Neural cell (in vitro differentiated cells): ENCODE measurements around the gene ASIC2. TPM values are rescaled to one million over a fixed set of nuclear protein-coding genes. Genes with fewer than 3 reads are reported as not detected.

Source experiments
- H2AFZ ChIP-seq: fragments of 200-600, 300-800 bp; sonication (generic), shearing (Covaris generic); 2 replicates; pipeline ENCODE4 v1.6.0; 2014; ENCODE audit warnings: low read depth, mild to moderate bottlenecking, antibody characterized with exemption, low read length, moderate library complexity
- H3F3A ChIP-seq: fragments of 200-600 bp; shearing (Covaris generic); 2 replicates; pipeline ENCODE4 v1.6.1; 2016; ENCODE audit warnings: mild to moderate bottlenecking, moderate library complexity, mixed read lengths, antibody characterized with exemption, low read length; ENCODE audit not compliant: insufficient read depth, poor library complexity, severe bottlenecking
- H3K27ac ChIP-seq: fragments of 200-600, 300-800 bp; sonication (generic), shearing (Covaris generic); 2 replicates; pipeline ENCODE4 v1.5.1; 2014; ENCODE audit warnings: mild to moderate bottlenecking, low read length, moderate library complexity
- H3K27me3 ChIP-seq: fragments of 300-800, 200-600 bp; sonication (generic), shearing (Covaris generic); 2 replicates; pipeline ENCODE4 v1.6.0; 2014; ENCODE audit warnings: mild to moderate bottlenecking, low read depth, low read length, moderate library complexity; ENCODE audit not compliant: insufficient read depth
- H3K36me3 ChIP-seq: fragments of 300-800, 200-600 bp; sonication (generic), shearing (Covaris generic); 2 replicates; pipeline ENCODE4 v1.5.1; 2014; ENCODE audit warnings: mild to moderate bottlenecking, antibody characterized with exemption, low read length, moderate library complexity; ENCODE audit not compliant: insufficient read depth
- H3K4me2 ChIP-seq: fragments of 300-800, 200-600 bp; sonication (generic), shearing (Covaris generic); 2 replicates; pipeline ENCODE4 v1.6.0; 2014; ENCODE audit warnings: mild to moderate bottlenecking, low read length
- H3K4me3 ChIP-seq: fragments of 300-800, 200-600 bp; sonication (generic), shearing (Covaris generic); 2 replicates; pipeline ENCODE4 v1.5.1; 2014; ENCODE audit warnings: mild to moderate bottlenecking, low read length, moderate library complexity
- H3K79me2 ChIP-seq: fragments of 200-600 bp; shearing (Covaris generic); replicated peaks from 2 replicates; pipeline ENCODE4 v1.6.0; 2014; ENCODE audit warnings: mild to moderate bottlenecking, low read length, moderate library complexity; ENCODE audit not compliant: insufficient read depth
- H3K9ac ChIP-seq: fragments of 300-800, 200-600 bp; sonication (generic), shearing (Covaris generic); 2 replicates; pipeline ENCODE4 v1.6.1; 2016; ENCODE audit warnings: mild to moderate bottlenecking, low read length, mixed read lengths
- H3K9me2 ChIP-seq: fragments of 200-600 bp; shearing (Covaris generic); 2 replicates; pipeline ENCODE4 v1.6.1; 2016; ENCODE audit warnings: mild to moderate bottlenecking, low read length, mixed read lengths; ENCODE audit not compliant: insufficient read depth
- H3K9me3 ChIP-seq: fragments of 200-600, 300-800 bp; sonication (generic), shearing (Covaris generic); 2 replicates; pipeline ENCODE4 v1.6.1; 2016; ENCODE audit warnings: mild to moderate bottlenecking, mixed run types, low read length, moderate library complexity, mixed read lengths
- H4K20me1 ChIP-seq: fragments of 200-600 bp; shearing (Covaris generic); 2 replicates; pipeline ENCODE4 v1.6.1; 2016; ENCODE audit warnings: mild to moderate bottlenecking, mixed run types; ENCODE audit not compliant: insufficient read depth
- EP300 ChIP-seq: fragments of 450-650 bp; conservative IDR thresholded peaks from 2 replicates; pipeline ENCODE4 v1.6.1; 2014; ENCODE audit warnings: antibody characterized with exemption, mild to moderate bottlenecking, moderate library complexity; ENCODE audit not compliant: poor library complexity, severe bottlenecking
- EZH2 ChIP-seq: fragments of 200-600, 300-800 bp; shearing (Covaris generic), sonication (generic); IDR thresholded peaks from 2 replicates; pipeline ENCODE4 v1.6.1; 2014; ENCODE audit warnings: antibody characterized with exemption, low read length, borderline replicate concordance, mild to moderate bottlenecking; ENCODE audit not compliant: insufficient read depth, poor library complexity, severe bottlenecking
- MXI1 ChIP-seq: fragments of 450-650 bp; conservative IDR thresholded peaks from 2 replicates; pipeline ENCODE4 v1.6.1; 2014; ENCODE audit warnings: antibody characterized with exemption, mild to moderate bottlenecking; ENCODE audit not compliant: poor library complexity, severe bottlenecking
- POLR2AphosphoS5 ChIP-seq: IDR thresholded peaks from 2 replicates; pipeline ENCODE4 v1.6.1; 2012
- RAD21 ChIP-seq: fragments of 450-650 bp; conservative IDR thresholded peaks from 2 replicates; pipeline ENCODE4 v1.6.1; 2014; ENCODE audit warnings: antibody characterized with exemption, mild to moderate bottlenecking, moderate library complexity
- SMC3 ChIP-seq: fragments of 450-650 bp; conservative IDR thresholded peaks from 2 replicates; pipeline ENCODE4 v1.6.1; 2014; ENCODE audit warnings: antibody characterized with exemption, mild to moderate bottlenecking, moderate library complexity; ENCODE audit not compliant: poor library complexity
- TAF1 ChIP-seq: IDR thresholded peaks from 2 replicates; pipeline ENCODE4 v1.6.1; 2012; ENCODE audit warnings: low read depth
- polyA plus RNA-seq: library from polyadenylated mRNA; depleted of rRNA; stranded (reverse); fragments of >200 nt; gene quantifications from 2 replicates; pipeline ENCODE4 v1.2.3, GENCODE V29; 2014
- TF ChIP-seq, protein P1 (sequence below): IDR thresholded peaks from 2 replicates; pipeline ENCODE4 v1.6.1; 2012; ENCODE audit warnings: borderline replicate concordance
- TF ChIP-seq, protein P2 (sequence below): fragments of 450-650 bp; IDR thresholded peaks from 2 replicates; pipeline ENCODE4 v1.5.1; 2014; ENCODE audit warnings: antibody characterized with exemption, mild to moderate bottlenecking, moderate library complexity; ENCODE audit not compliant: poor library complexity, severe bottlenecking

ASIC2 gene
- polyA plus RNA-seq, 1 donor from 2014 or later = 2.4 TPM

DNA sequence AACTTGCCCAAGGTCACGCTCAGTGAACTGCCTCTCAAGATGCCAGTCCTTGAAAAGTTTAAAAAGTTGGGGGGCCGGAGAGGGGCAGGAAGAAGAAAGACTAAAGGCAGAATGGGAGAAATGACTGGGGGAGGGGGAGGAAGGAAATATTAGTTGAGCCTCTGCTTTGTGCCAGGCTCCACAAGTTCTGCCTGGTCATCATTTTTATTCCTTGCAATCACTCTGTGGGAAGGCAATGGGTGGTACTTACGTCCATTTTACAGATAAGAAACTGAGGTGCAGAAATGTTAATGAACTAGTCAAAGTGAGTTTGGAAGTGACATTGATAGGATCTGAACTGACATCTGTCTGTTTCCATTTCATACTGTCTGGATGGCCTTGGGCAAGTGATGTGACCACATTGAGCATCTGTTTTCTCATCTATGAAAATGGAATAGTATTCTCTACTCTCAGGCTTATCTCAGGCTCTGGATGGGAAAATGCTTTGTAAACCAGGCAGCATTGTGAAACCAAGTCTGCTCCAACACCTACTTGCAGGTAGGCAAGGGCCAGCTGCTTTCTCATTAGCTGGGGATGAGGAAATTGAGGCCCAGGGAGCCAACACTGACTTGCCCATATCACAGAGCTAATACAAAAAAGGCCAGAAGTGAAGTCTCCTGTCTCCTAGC lies 19.2 kb downstream of the ASIC2 start:
- no peak overlapping the region for H3K9ac ChIP-seq
- no peaks in the 10 kb centered on the region for H3K9me3 ChIP-seq
- TF ChIP-seq, protein P1, sequence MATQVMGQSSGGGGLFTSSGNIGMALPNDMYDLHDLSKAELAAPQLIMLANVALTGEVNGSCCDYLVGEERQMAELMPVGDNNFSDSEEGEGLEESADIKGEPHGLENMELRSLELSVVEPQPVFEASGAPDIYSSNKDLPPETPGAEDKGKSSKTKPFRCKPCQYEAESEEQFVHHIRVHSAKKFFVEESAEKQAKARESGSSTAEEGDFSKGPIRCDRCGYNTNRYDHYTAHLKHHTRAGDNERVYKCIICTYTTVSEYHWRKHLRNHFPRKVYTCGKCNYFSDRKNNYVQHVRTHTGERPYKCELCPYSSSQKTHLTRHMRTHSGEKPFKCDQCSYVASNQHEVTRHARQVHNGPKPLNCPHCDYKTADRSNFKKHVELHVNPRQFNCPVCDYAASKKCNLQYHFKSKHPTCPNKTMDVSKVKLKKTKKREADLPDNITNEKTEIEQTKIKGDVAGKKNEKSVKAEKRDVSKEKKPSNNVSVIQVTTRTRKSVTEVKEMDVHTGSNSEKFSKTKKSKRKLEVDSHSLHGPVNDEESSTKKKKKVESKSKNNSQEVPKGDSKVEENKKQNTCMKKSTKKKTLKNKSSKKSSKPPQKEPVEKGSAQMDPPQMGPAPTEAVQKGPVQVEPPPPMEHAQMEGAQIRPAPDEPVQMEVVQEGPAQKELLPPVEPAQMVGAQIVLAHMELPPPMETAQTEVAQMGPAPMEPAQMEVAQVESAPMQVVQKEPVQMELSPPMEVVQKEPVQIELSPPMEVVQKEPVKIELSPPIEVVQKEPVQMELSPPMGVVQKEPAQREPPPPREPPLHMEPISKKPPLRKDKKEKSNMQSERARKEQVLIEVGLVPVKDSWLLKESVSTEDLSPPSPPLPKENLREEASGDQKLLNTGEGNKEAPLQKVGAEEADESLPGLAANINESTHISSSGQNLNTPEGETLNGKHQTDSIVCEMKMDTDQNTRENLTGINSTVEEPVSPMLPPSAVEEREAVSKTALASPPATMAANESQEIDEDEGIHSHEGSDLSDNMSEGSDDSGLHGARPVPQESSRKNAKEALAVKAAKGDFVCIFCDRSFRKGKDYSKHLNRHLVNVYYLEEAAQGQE = no peak
- TF ChIP-seq, protein P2, sequence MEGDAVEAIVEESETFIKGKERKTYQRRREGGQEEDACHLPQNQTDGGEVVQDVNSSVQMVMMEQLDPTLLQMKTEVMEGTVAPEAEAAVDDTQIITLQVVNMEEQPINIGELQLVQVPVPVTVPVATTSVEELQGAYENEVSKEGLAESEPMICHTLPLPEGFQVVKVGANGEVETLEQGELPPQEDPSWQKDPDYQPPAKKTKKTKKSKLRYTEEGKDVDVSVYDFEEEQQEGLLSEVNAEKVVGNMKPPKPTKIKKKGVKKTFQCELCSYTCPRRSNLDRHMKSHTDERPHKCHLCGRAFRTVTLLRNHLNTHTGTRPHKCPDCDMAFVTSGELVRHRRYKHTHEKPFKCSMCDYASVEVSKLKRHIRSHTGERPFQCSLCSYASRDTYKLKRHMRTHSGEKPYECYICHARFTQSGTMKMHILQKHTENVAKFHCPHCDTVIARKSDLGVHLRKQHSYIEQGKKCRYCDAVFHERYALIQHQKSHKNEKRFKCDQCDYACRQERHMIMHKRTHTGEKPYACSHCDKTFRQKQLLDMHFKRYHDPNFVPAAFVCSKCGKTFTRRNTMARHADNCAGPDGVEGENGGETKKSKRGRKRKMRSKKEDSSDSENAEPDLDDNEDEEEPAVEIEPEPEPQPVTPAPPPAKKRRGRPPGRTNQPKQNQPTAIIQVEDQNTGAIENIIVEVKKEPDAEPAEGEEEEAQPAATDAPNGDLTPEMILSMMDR = no peak
- no peak for TF ChIP-seq SMC3
- no peak overlapping the region for H2AFZ ChIP-seq
- H3K4me2 ChIP-seq = no peak overlapping the region
- no peaks in the 10 kb centered on the region for H3F3A ChIP-seq
- no peaks in the 10 kb centered on the region for H3K9me2 ChIP-seq
- no peaks in the 10 kb centered on the region for H3K79me2 ChIP-seq
- H3K36me3 ChIP-seq = no peaks in the 10 kb centered on the region
- H3K4me3 ChIP-seq = no peak overlapping the region
- no peak overlapping the region for H3K27ac ChIP-seq
- H3K27me3 ChIP-seq = peaks cover 30% of the 10 kb centered on the region
- no peaks in the 10 kb centered on the region for H4K20me1 ChIP-seq

DNA sequence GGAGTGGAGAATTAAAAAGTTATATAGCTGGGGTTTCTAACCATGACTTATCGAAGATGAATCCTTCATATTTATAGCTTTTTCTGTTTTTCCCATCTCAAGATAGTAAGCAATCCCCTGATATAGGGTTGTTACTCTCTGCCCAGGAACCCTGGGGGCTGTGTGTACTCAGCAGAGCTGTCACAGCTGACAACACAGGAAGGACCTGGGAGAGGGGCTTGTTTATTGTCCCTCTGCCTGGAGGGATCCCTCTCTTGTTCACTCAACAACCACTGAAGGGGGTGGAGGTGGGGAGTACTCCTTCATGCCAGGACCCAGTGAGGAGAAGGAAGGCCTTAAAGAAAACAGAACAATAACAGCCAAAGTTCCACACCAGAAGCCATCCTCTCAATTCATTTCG lies 19.8 kb downstream of the ASIC2 start:
- Histone ChIP-seq H3K9me2 (no peaks in the 10 kb centered on the region), H3K4me3 (no peak overlapping the region), H3K4me2 (no peak overlapping the region), H3K27ac (no peak overlapping the region), H2AFZ (no peak overlapping the region), H3F3A (no peaks in the 10 kb centered on the region), H3K9me3 (no peaks in the 10 kb centered on the region), H3K36me3 (no peaks in the 10 kb centered on the region), H3K27me3 (peaks cover 35% of the 10 kb centered on the region), H3K79me2 (no peaks in the 10 kb centered on the region), H3K9ac (no peak overlapping the region), H4K20me1 (no peaks in the 10 kb centered on the region)
- TF ChIP-seq SMC3 = no peak
- no peak for TF ChIP-seq TAF1
- no peak for TF ChIP-seq EP300
- TF ChIP-seq MXI1 = no peak
- TF ChIP-seq, protein P1 = no peak
- no peak for TF ChIP-seq RAD21
- TF ChIP-seq, protein P2 = no peak
- TF ChIP-seq POLR2AphosphoS5 = no peak
- TF ChIP-seq EZH2 = no peak
